A549 (cell line): Measurements from ENCODE around the gene THEMIS.

Experiments used
- BHLHE40 ChIP-seq: IDR thresholded peaks from 2 replicates; pipeline ENCODE4 v1.6.1; 2012; ENCODE audit warnings: low read depth, low read length, inconsistent platforms
- CBX8 ChIP-seq: fragments of 200-600 bp; sonication (generic); IDR thresholded peaks from 2 replicates; pipeline ENCODE4 v1.6.1; 2016
- CHD4 ChIP-seq: fragments of 200-600 bp; sonication (generic); IDR thresholded peaks from 2 replicates; pipeline ENCODE4 v1.6.1; 2016; ENCODE audit warnings: antibody characterized with exemption, mild to moderate bottlenecking, borderline replicate concordance
- CTCF ChIP-seq: fragments of >200 bp; sonication (Bioruptor Twin); formaldehyde crosslinking; IDR thresholded peaks from 3 replicates; pipeline ENCODE4 v1.5.1; 2016
- EP300 ChIP-seq, 2 experiments: fragments of >200 bp; sonication (Bioruptor Twin); formaldehyde crosslinking; IDR thresholded peaks; 2 replicates in 1 of 2; 3 replicates in 1 of 2; pipeline ENCODE4 v1.6.1; 2016 to 2017
- MAX ChIP-seq: IDR thresholded peaks from 2 replicates; pipeline ENCODE4 v1.6.1; 2012
- NPAS2 ChIP-seq: fragments of 250-450 bp; sonication (Bioruptor Pico); IDR thresholded peaks from 2 replicates; pipeline ENCODE4 v1.8.0; 2022; ENCODE audit warnings: mild to moderate bottlenecking, moderate library complexity, borderline replicate concordance
- PHF8 ChIP-seq: fragments of 200-600 bp; sonication (generic); IDR thresholded peaks from 2 replicates; pipeline ENCODE4 v1.6.1; 2016; ENCODE audit warnings: low read depth, mild to moderate bottlenecking, antibody characterized with exemption, moderate library complexity, borderline replicate concordance
- POLR2A ChIP-seq: IDR thresholded peaks from 2 replicates; pipeline ENCODE4 v1.6.1; 2012; ENCODE audit warnings: mild to moderate bottlenecking, low read length

DNA sequence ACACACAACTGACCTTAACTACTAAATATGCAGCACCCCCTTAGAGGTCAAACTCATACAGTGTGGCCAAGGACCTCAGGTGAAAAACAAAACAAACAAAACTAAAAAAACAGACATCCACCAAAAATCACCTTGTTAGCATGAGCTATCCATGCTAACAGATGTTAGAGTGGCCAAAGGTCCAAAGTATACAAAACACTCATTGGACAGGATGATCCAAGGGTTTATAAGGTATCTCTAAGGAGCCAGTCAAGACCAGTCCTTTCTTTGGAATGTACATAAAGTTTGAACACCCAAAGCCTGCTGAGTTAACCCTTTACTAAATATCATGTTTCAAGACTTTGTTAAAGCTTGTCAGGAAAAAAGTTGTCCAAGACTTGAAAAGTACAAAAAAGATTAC is 35.8 kb downstream of the THEMIS start:
- no peak for TF ChIP-seq POLR2A
- no peak for TF ChIP-seq CTCF
- TF ChIP-seq CBX8 = no peak
- no peak for TF ChIP-seq EP300 (IDR thresholded peaks at IDR 0.05)
- TF ChIP-seq MAX = no peak
- TF ChIP-seq CHD4 = no peak
- no peak for TF ChIP-seq PHF8
- TF ChIP-seq NPAS2 = no peak
- TF ChIP-seq BHLHE40 = no peak
